ENCODE measurements around the gene EFHC2. TPM values are rescaled to one million over a fixed set of nuclear protein-coding genes. Genes with fewer than 3 reads are reported as not detected.

EFHC2 gene
- total RNA-seq, 1 experiment from 2014 or later: 0.28 TPM

- TF ChIP-seq, protein P1, sequence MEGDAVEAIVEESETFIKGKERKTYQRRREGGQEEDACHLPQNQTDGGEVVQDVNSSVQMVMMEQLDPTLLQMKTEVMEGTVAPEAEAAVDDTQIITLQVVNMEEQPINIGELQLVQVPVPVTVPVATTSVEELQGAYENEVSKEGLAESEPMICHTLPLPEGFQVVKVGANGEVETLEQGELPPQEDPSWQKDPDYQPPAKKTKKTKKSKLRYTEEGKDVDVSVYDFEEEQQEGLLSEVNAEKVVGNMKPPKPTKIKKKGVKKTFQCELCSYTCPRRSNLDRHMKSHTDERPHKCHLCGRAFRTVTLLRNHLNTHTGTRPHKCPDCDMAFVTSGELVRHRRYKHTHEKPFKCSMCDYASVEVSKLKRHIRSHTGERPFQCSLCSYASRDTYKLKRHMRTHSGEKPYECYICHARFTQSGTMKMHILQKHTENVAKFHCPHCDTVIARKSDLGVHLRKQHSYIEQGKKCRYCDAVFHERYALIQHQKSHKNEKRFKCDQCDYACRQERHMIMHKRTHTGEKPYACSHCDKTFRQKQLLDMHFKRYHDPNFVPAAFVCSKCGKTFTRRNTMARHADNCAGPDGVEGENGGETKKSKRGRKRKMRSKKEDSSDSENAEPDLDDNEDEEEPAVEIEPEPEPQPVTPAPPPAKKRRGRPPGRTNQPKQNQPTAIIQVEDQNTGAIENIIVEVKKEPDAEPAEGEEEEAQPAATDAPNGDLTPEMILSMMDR (IDR thresholded peaks at IDR 0.05): no peak
- TF ChIP-seq TCF7L2 (IDR thresholded peaks at IDR 0.05; ENCODE audit: low read depth, low read length): no peak
- no peak for TF ChIP-seq SIN3A (IDR thresholded peaks at IDR 0.05; ENCODE audit: borderline replicate concordance, insufficient read depth, low read depth, low read length)
- no peak for TF ChIP-seq POLR2AphosphoS5 (IDR thresholded peaks at IDR 0.05; ENCODE audit: low read depth, low read length)
- no peak for TF ChIP-seq REST (IDR thresholded peaks at IDR 0.05; ENCODE audit: insufficient read depth in 1 of 2, low read depth in 2 of 2, low read length in 1 of 2)
- ATAC-seq (no peak), DNase-seq (ENCODE audit: low read depth, low spot score) (no peak)
- Histone ChIP-seq H3K36me3 (ENCODE audit: control insufficient read depth, insufficient read depth, low read length) (no peaks in the 10 kb centered on the region), H3K27me3 (ENCODE audit: control insufficient read depth, insufficient read depth, low read length) (no peaks in the 10 kb centered on the region), H3K4me3 (ENCODE audit: low read depth in 2 of 2, low read length in 2 of 2) (no peak overlapping the region), H3K27ac (ENCODE audit: low read length) (no peak overlapping the region), H3K4me1 (ENCODE audit: control insufficient read depth, insufficient read depth, low read length) (no peaks in the 10 kb centered on the region), H3K9me3 (ENCODE audit: control insufficient read depth, insufficient read depth, low read depth, low read length) (no peaks in the 10 kb centered on the region)
- intact Hi-C loops (cut with micrococcal nuclease; ENCODE audit: unreplicated experiment) (no loop called here), in situ Hi-C loops (cut with HindIII; ENCODE audit: low pct_unique_long_range_greater_than_20kb, low sequenced_read_pairs) (no loop called here)
- BruUV-seq (replicated peaks): no TSS peak
- CTCF ChIA-PET: interaction anchor here (0.6 kb wide), 1 partner anchor 87 kb away, joined by 3 read pairs; no protein-coding TSS in a partner anchor
- POLR2A ChIA-PET: no interaction called here
Observed at GRCh38 chrX:44305921-44306320, 37.6 kb downstream of the EFHC2 start.

DNA sequence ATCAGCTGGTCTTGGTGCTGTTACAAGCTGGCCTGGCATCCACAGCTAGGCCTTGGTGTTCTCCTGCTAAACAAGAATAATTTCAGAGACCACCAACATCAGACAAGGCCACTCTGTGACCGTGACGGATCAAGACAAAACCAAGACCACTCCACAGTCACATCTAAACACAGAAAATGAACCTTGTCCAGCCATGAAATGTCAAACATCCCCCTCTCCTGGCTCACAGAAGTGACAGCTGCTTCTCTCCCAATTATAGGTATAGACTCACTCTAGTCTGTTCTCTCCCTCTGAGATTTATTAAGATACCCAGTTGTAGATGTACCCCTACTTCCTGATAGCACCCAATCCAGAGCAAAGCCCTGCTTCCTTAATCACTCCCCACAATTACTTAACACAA is 40.4 kb downstream of the EFHC2 start:
- no peak for DNase-seq (ENCODE audit: low read depth, low spot score)
- no peaks in the 10 kb centered on the region for H3K9me3 ChIP-seq (ENCODE audit: control insufficient read depth, insufficient read depth, low read depth, low read length)
- TF ChIP-seq, protein P1 (IDR thresholded peaks at IDR 0.05): peak; percentile 10; the same call in 1 of the 2 replicates
- TF ChIP-seq POLR2AphosphoS5 (IDR thresholded peaks at IDR 0.05; ENCODE audit: low read depth, low read length): no peak
- H3K36me3 ChIP-seq (ENCODE audit: control insufficient read depth, insufficient read depth, low read length): no peaks in the 10 kb centered on the region
- BruUV-seq (replicated peaks): no TSS peak
- H3K4me3 ChIP-seq (ENCODE audit: low read depth in 2 of 2, low read length in 2 of 2): no peak overlapping the region
- ChIA-PET CTCF (no interaction called here), POLR2A (interaction anchor here (0.7 kb wide), 1 partner anchor 12 kb away, joined by 8 read pairs; no protein-coding TSS in a partner anchor)
- intact Hi-C loops (cut with micrococcal nuclease; ENCODE audit: unreplicated experiment) (no loop called here), in situ Hi-C loops (cut with HindIII; ENCODE audit: low pct_unique_long_range_greater_than_20kb, low sequenced_read_pairs) (no loop called here)
- no peaks in the 10 kb centered on the region for H3K27me3 ChIP-seq (ENCODE audit: control insufficient read depth, insufficient read depth, low read length)
- ATAC-seq: no peak
- H3K4me1 ChIP-seq (ENCODE audit: control insufficient read depth, insufficient read depth, low read length): no peaks in the 10 kb centered on the region
- no peak overlapping the region for H3K27ac ChIP-seq (ENCODE audit: low read length)
